HG03442 (cell line): ENCODE data around the gene TASP1.
A peak's percentile ranks its signal among the peaks of the same experiment; 100 is the strongest.
"Not testable (repeated sequence)": the region's sequence is repeated elsewhere in the genome, so short reads cannot be mapped to it uniquely, and the experiment has no call there.

Experiments
- ATAC-seq: cut with Tn5 transposase; IDR thresholded peaks from one replicate; pipeline ENCODE4 v1.9.1; 2021; ENCODE audit warnings: mild to moderate bottlenecking, moderate library complexity; ENCODE audit not compliant: unreplicated experiment

TASP1 gene

GRCh38 chr20:13403453-13403852, 235.3 kb downstream of the TASP1 start:
- no peak for ATAC-seq

GRCh38 chr20:13402986-13403385, 235.7 kb downstream of the TASP1 start:
- ATAC-seq = no peak

GRCh38 chr20:13402171-13402760, 236.5 kb downstream of the TASP1 start:
- ATAC-seq = no peak

- no peak for ATAC-seq
Measured at GRCh38 chr20:13401596-13401995, 237.1 kb downstream of the TASP1 start.

GRCh38 chr20:13400453-13400852, 238.3 kb downstream of the TASP1 start:
- ATAC-seq = no peak

- ATAC-seq = peak; percentile 52
Measured at GRCh38 chr20:13397300-13397724, 241.4 kb downstream of the TASP1 start.

- ATAC-seq = peak; percentile 23
Measured at GRCh38 chr20:13396826-13397225, 241.9 kb downstream of the TASP1 start.

GRCh38 chr20:13396022-13396421, 242.7 kb downstream of the TASP1 start:
- ATAC-seq = no peak

GRCh38 chr20:13395232-13395631, 243.5 kb downstream of the TASP1 start:
- ATAC-seq = no peak

- ATAC-seq = no peak
Measured at GRCh38 chr20:13392391-13392790, 246.3 kb downstream of the TASP1 start.

- no peak for ATAC-seq
Measured at GRCh38 chr20:13389115-13389514, 249.6 kb downstream of the TASP1 start.

- no peak for ATAC-seq
Measured at GRCh38 chr20:13384132-13384531, 254.6 kb downstream of the TASP1 start.

GRCh38 chr20:13382786-13383185, 255.9 kb downstream of the TASP1 start:
- ATAC-seq = no peak

- ATAC-seq = not testable (repeated sequence)
Measured at GRCh38 chr20:13380497-13381229, 258.1 kb downstream of the TASP1 start.

- no peak for ATAC-seq
Measured at GRCh38 chr20:13373400-13373799, 265.3 kb downstream of the TASP1 start.

GRCh38 chr20:13364278-13365170, 274.2 kb downstream of the TASP1 start:
- ATAC-seq = no peak

GRCh38 chr20:13363473-13363872, 275.3 kb downstream of the TASP1 start:
- ATAC-seq = no peak

GRCh38 chr20:13362165-13362564, 276.6 kb downstream of the TASP1 start:
- not testable (repeated sequence) for ATAC-seq

GRCh38 chr20:13358936-13359335, 279.8 kb downstream of the TASP1 start:
- not testable (repeated sequence) for ATAC-seq

GRCh38 chr20:13357782-13358181, 280.9 kb downstream of the TASP1 start:
- not testable (repeated sequence) for ATAC-seq

- ATAC-seq = no peak
Measured at GRCh38 chr20:13356591-13356990, 282.1 kb downstream of the TASP1 start.
